Measurements from ENCODE around the gene ABHD17A. TPM values are rescaled to one million over a fixed set of nuclear protein-coding genes. Genes with fewer than 3 reads are reported as not detected.
A peak's percentile ranks its signal among the peaks of the same experiment; 100 is the strongest.

Gene ABHD17A
- total RNA-seq, 2 donors from 2014 or later: 50.6 to 52.9 TPM

- DNase-seq: peak; percentile 93
- Mint-ChIP-seq H3K27ac (peak overlapping the region; percentile 58), H3K36me3 (ENCODE audit: low read depth) (no peaks in the 10 kb centered on the region), H3K27me3 (ENCODE audit: insufficient read depth) (peaks cover 7% of the 10 kb centered on the region), H3K4me3 (peak overlapping the region; percentile 61), H3K9me3 (no peaks in the 10 kb centered on the region), H3K4me1 (peaks cover 12% of the 10 kb centered on the region)
- peak; percentile 90 for TF ChIP-seq CTCF (conservative IDR thresholded peaks at IDR 0.05)
- H3K36me3 ChIP-seq (ENCODE audit: control insufficient read depth, insufficient read depth, low read length): no peaks in the 10 kb centered on the region
- H3K4me1 ChIP-seq (ENCODE audit: control insufficient read depth, insufficient read depth, low read length): peaks cover 4% of the 10 kb centered on the region
- WGBS, 2 experiments (ENCODE audit: insufficient coverage in 1 of 2, insufficient read length in 1 of 2): 1 to 6% methylated on average over 28 to 52 of the region's 52 CpGs
- peak overlapping the region; percentile 81 for H3K4me3 ChIP-seq (ENCODE audit: low read length)
- H3K9me3 ChIP-seq (ENCODE audit: control insufficient read depth, low read length): no peaks in the 10 kb centered on the region
- H3K9ac ChIP-seq (ENCODE audit: extremely low read depth, low read length, poor library complexity, severe bottlenecking): peak overlapping the region; percentile 80
- H3K27ac ChIP-seq (ENCODE audit: low read depth, low read length): peak overlapping the region; percentile 73
- no peaks in the 10 kb centered on the region for H3K27me3 ChIP-seq (ENCODE audit: control insufficient read depth, insufficient read depth, low read length, poor library complexity, severe bottlenecking)
Observed at GRCh38 chr19:1864480-1865171, 20.7 kb downstream of the ABHD17A start.

- no peak for TF ChIP-seq CTCF (conservative IDR thresholded peaks at IDR 0.05)
- H3K4me3 Mint-ChIP-seq: peak overlapping the region; percentile 61
- H3K36me3 Mint-ChIP-seq (ENCODE audit: low read depth): no peaks in the 10 kb centered on the region
- H3K4me1 Mint-ChIP-seq: peaks cover 17% of the 10 kb centered on the region
- no peaks in the 10 kb centered on the region for H3K36me3 ChIP-seq (ENCODE audit: control insufficient read depth, insufficient read depth, low read length)
- peaks cover 8% of the 10 kb centered on the region for H3K4me1 ChIP-seq (ENCODE audit: control insufficient read depth, insufficient read depth, low read length)
- no peaks in the 10 kb centered on the region for H3K27me3 ChIP-seq (ENCODE audit: control insufficient read depth, insufficient read depth, low read length, poor library complexity, severe bottlenecking)
- H3K27ac ChIP-seq (ENCODE audit: low read depth, low read length): peak overlapping the region; percentile 73
- peak overlapping the region; percentile 58 for H3K27ac Mint-ChIP-seq
- WGBS, 2 experiments (ENCODE audit: insufficient coverage in 1 of 2, insufficient read length in 1 of 2): 0% methylated on average over 14 to 115 of the region's 115 CpGs
- H3K9me3 ChIP-seq (ENCODE audit: control insufficient read depth, low read length): no peaks in the 10 kb centered on the region
- peaks cover 7% of the 10 kb centered on the region for H3K27me3 Mint-ChIP-seq (ENCODE audit: insufficient read depth)
- DNase-seq: peak; percentile 97
- peak overlapping the region; percentile 80 for H3K9ac ChIP-seq (ENCODE audit: extremely low read depth, low read length, poor library complexity, severe bottlenecking)
- no peaks in the 10 kb centered on the region for H3K9me3 Mint-ChIP-seq
- peak overlapping the region; percentile 81 for H3K4me3 ChIP-seq (ENCODE audit: low read length)
Observed at GRCh38 chr19:1863638-1864479, 21.4 kb downstream of the ABHD17A start.

- no peaks in the 10 kb centered on the region for H3K36me3 Mint-ChIP-seq (ENCODE audit: low read depth)
- WGBS, 2 experiments (ENCODE audit: insufficient coverage in 1 of 2, insufficient read length in 1 of 2): 0% methylated on average over 61 of the region's 63 CpGs; no CpG with 5 or more reads in 1 of the 2 experiments
- no peak for TF ChIP-seq CTCF (conservative IDR thresholded peaks at IDR 0.05)
Observed at GRCh38 chr19:1863328-1863637, 22.0 kb downstream of the ABHD17A start, which contains the start of gene KLF16. KLF16 (minus strand) TSS chr19:1863579; CDS start chr19:1863497, 82 bp downstream.

More at GRCh38 chr19:1863328-1863637, 22.0 kb downstream of the ABHD17A start, which contains the start of gene KLF16:
- peak within 1 kb of the TSS; percentile 80 for H3K9ac ChIP-seq (ENCODE audit: extremely low read depth, low read length, poor library complexity, severe bottlenecking)
- no peaks in the 10 kb centered on the region for H3K36me3 ChIP-seq (ENCODE audit: control insufficient read depth, insufficient read depth, low read length)
- peak within 1 kb of the TSS; percentile 89 for H3K4me3 ChIP-seq (ENCODE audit: low read length)
- H3K9me3 ChIP-seq (ENCODE audit: control insufficient read depth, low read length): no peaks in the 10 kb centered on the region
- Mint-ChIP-seq H3K27ac (peak within 1 kb of the TSS; percentile 77), H3K4me1 (peaks cover 22% of the 10 kb centered on the region), H3K27me3 (ENCODE audit: insufficient read depth) (peaks cover 7% of the 10 kb centered on the region), H3K9me3 (no peaks in the 10 kb centered on the region), H3K4me3 (peak within 1 kb of the TSS; percentile 85)
- peak within 1 kb of the TSS; percentile 73 for H3K27ac ChIP-seq (ENCODE audit: low read depth, low read length)
- no peaks in the 10 kb centered on the region for H3K27me3 ChIP-seq (ENCODE audit: control insufficient read depth, insufficient read depth, low read length, poor library complexity, severe bottlenecking)
- peaks cover 13% of the 10 kb centered on the region for H3K4me1 ChIP-seq (ENCODE audit: control insufficient read depth, insufficient read depth, low read length)
- no peak for DNase-seq

Data from endodermal cell (in vitro differentiated cells).